H54 (cell line): ENCODE measurements around the gene TPX2.
A peak's percentile ranks its signal among the peaks of the same experiment; 100 is the strongest.
"Not testable (repeated sequence)": the region's sequence is repeated elsewhere in the genome, so short reads cannot be mapped to it uniquely, and the experiment has no call there.

Experiments
- DNase-seq: peaks from one replicate; pipeline ENCODE4 v3.0.0; 2011; ENCODE audit warnings: low spot score, mixed read lengths; ENCODE audit not compliant: insufficient read length
- FAIRE-seq: peaks from 3 replicates; lab custom pipeline; 2011; peaks lifted over from hg19 to GRCh38; lab: Jason Lieb, UNC
- POLR2A ChIP-seq: IDR thresholded peaks from 2 replicates; pipeline ENCODE4 v1.6.1; 2011; ENCODE audit warnings: low read depth, mild to moderate bottlenecking, low read length

TPX2 gene

DNA sequence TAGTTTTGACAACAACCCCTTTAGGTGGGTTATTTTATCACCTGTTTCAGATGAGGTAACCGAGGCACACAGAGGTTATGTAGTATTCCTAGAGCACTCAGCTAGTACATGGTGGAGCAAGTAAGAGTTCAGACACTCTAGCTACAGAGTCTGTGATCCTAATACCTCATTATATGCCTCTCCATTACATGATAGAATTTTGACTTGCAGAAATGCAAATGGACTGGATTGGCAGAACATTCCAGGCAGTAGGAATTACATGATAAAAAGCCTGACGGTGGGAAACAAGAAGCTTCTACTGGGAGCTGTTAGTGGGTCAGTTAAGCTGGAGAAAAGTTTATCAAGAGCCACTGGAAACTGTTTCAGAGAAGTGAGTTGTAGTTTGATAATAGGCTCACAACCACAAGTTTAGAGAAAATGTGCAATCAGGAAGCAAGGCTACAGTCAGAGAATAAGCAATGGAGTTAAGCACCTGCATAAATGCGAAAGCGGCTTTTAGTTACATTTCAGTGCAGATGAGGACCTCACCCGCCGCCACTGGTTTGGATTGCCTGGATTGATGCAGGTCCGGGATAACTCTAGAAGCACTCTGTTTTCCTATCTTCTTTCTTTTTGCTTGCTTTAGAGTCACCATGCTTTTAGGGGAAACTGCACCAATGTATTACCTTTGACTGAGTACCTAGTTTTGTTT is 45.4 kb downstream of the TPX2 start:
- FAIRE-seq = no peak
- TF ChIP-seq POLR2A = no peak
- DNase-seq = no peak

DNA sequence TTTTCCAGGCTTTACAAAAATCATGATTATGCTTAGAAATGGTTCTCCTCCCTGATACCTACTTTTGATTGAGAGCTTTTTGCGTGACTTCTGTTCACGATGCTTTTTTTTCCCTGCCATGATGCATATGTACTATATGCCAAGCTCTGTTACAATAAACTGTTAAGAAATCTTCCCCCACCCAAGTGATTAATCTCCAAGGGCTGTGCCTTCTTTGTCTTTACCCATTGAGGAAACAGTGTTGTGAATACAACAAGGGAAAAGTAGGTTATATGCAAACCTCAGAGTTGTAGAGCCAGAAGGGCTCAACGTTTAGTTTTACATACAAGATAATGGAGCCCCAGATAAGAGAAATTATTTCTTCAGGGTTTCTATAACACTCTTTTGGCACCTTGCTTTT is 46.0 kb downstream of the TPX2 start:
- FAIRE-seq = no peak
- DNase-seq = no peak
- no peak for TF ChIP-seq POLR2A

DNA sequence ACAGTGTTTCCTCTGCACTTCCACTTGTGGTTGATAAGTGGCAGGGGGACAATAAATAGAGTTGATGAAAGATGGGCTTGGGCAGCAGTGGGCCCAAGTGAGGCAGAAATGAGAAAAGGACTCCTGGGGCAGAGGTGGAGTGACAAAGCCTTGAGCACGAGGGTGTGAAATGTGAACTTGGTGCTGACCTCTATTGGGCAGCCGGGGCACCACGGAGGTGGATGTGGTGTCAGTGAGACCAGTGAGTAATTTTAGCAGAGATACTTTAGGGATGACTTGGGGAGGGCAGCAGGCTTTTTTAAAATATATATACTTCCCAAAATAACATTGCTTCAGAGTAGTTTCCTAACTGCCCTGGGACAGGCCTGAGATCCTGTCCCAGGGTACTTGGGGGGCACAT is 49.5 kb downstream of the TPX2 start:
- DNase-seq (peak; percentile 42), FAIRE-seq (peak; percentile 33)
- TF ChIP-seq POLR2A = no peak

DNA sequence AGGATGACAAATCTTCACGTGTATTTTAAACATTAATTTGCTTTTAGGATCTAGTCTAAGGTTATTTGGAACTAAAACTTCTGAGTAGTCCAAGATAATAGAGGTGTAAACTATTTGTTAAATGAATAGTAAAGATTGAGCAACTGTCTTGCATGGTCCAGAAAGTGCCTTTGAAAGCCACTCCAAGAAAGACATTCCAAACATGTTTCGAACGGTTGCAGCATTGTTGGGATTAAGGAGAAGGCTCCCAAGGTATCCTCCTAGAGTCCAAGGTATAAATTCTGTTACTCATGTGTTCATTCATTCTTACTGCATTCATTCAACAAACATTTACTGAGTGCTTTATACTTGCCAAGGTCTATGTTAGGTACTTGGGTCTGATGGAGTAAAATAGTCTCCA is 51.3 kb downstream of the TPX2 start:
- DNase-seq (no peak), FAIRE-seq (no peak)
- TF ChIP-seq POLR2A = no peak

DNA sequence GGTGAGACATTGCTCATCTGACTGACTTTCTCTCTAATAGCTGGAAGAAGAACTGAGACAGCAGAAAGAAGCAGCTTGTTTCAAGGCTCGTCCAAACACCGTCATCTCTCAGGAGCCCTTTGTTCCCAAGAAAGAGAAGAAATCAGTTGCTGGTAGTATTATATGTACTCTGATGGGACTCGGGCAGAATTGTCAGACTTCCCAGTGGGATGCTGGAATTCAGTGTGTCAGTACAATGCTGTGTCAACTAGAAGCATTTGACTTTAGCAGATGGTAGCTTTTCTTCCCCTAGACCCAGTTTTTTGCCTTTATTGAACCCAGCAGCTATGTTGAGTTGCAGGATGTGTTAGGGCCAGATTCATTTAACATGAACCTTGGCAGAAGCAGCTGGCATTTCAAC is 58.3 kb downstream of the TPX2 start:
- FAIRE-seq (no peak), DNase-seq (no peak)
- no peak for TF ChIP-seq POLR2A

DNA sequence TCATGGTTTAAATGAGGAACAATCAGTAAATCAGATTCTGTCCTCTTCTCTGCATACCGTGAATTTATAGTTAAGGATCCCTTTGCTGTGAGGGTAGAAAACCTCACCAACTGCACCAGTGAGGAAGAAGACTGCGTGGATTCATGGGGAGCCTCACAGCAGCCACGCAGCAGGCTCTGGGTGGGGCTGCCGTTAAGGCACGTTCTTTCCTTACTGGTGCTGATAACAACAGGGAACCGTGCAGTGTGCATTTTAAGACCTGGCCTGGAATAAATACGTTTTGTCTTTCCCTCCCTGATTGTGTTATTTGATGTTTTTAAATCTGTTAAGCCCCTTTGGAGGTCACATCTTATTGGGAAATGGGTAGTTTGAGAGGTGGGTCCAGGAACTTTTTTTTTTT is 62.4 kb downstream of the TPX2 start:
- DNase-seq (no peak), FAIRE-seq (no peak)
- no peak for TF ChIP-seq POLR2A

DNA sequence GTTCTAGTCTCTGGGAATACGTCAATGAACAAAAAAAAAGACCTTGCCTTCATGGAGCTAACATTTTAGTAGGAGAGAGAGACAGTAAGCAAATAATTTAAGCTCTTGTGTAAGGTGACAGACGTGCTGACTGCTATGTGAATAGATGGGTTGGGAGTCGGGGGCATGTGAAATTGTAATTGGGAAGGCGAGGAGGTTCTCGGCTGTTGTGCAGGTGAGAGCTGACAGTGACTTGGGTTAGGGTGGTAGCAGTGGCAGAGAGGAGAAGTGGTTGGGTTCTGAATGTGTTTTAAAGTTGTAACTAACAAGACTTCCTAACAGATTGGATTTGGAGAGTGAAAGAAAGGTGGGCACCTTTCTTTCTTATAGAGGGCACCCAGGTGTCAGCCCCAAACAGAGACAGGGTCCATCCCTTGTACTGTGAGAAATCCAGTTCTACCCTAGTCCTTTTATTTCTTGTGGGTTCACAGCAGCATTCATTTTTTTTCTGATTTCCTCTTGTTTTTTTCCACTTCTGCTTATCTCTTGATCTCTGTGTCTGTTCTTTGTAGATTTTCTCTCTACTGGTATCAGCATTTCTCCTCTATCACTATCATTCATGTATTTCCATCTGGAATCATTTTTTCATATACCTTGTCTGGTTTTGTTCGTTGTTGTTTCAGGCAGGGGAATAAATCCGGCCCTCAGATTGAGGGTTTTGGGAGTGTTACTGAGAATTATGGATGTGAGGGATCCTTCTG is 64.6 kb downstream of the TPX2 start:
- DNase-seq = no peak

DNA sequence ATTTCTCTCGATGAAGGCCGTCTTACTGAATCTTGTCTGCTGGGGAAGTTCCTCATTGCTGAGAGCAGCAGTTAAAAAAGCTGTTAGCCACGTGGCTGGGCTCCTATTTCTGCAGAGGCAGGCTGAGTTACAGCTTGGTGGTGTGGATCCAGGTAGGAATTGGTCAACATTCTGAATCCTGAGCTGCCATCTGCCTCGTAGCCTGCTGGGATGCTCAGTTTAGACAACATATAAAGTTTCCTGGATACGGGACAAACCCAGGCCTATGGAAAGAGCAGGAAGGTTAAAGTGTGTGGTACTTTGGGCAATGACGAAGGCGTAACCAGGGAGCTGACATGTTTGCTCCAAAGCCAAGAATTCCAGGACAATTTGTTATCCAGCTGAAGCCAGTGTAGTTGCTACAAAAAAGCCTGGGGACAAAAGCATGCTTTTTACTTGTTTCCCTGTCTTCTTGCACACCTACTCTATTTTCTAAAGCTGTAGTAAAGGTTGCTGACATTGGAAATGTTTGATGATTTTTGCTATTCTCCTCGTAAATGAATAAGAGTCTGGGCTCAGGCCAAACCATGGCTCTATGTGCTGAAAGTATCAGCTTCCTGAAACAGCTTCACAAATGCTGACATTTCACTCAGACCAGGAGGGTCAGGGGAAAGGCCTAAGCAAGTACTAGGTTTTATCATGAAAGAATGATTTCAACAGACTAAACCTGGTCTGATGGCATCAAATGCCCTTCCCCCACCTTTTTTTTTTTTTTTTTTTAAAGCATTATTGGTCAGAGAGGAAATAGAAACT is 67.7 kb downstream of the TPX2 start:
- DNase-seq (no peak), FAIRE-seq (no peak)
- TF ChIP-seq POLR2A = no peak

More for the DNA sequence above, 64.6 kb downstream of the TPX2 start:
- TF ChIP-seq POLR2A = no peak
- no peak for FAIRE-seq

DNA sequence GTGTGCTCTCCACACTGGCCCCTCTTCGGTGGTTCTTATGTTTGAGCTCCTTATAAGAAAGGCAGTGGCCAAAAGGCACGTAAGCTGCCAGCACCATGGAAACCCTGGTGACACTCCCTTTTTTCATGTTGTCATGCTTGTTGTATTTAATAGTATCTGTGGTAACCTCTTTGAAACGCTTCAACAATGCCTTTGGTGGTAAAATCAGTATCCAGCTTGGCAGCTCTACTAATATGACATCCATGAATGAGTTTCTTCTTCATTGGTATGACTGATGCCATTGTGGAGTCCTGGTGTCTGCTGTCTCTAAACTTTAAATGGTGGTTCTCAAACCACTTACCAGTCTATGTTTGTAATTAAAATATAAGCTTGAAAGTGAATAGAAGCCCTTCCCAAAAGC is 69.4 kb downstream of the TPX2 start:
- no peak for TF ChIP-seq POLR2A
- DNase-seq = no peak

DNA sequence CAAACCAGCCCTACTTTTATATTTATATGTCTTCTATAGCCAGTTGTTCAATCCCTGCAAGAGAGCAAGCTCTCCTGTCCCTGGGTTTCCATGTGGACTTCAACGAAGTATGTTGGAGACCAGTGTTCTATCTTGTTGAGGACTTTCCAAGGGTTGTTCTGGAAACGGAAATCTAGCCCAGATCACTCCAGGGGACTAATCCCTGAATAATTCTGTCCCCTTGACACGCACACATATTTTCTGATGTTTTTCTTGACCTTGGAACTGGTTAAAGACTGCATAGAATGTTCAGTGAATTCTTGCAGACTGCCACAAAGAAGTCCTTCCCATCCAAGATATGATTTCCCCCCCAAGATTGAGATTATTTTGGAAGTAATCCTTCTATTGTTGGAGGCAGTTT is 70.6 kb downstream of the TPX2 start:
- FAIRE-seq (no peak), DNase-seq (no peak)
- TF ChIP-seq POLR2A = no peak

More for the DNA sequence above, 69.4 kb downstream of the TPX2 start:
- no peak for FAIRE-seq

DNA sequence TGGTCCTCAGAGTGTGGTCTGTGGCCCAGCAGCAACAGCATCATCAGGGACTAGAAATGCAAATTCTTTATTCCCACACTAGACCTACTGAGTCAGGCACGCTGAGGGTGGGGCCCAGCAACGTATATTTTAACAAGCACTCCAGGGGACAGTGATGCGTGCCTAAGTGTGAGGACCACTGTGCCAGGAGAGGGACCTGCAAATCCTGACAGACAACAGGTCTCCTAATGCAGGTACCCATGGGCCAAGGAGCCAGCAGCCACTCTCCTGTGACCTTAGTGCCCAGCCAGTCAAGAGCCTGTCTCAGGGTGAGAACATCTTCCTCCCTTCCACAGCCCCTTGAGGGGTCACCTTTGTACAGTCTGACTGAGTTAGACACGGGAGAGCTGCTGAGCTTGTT is 72.1 kb downstream of the TPX2 start:
- DNase-seq = no peak
- no peak for FAIRE-seq
- no peak for TF ChIP-seq POLR2A

DNA sequence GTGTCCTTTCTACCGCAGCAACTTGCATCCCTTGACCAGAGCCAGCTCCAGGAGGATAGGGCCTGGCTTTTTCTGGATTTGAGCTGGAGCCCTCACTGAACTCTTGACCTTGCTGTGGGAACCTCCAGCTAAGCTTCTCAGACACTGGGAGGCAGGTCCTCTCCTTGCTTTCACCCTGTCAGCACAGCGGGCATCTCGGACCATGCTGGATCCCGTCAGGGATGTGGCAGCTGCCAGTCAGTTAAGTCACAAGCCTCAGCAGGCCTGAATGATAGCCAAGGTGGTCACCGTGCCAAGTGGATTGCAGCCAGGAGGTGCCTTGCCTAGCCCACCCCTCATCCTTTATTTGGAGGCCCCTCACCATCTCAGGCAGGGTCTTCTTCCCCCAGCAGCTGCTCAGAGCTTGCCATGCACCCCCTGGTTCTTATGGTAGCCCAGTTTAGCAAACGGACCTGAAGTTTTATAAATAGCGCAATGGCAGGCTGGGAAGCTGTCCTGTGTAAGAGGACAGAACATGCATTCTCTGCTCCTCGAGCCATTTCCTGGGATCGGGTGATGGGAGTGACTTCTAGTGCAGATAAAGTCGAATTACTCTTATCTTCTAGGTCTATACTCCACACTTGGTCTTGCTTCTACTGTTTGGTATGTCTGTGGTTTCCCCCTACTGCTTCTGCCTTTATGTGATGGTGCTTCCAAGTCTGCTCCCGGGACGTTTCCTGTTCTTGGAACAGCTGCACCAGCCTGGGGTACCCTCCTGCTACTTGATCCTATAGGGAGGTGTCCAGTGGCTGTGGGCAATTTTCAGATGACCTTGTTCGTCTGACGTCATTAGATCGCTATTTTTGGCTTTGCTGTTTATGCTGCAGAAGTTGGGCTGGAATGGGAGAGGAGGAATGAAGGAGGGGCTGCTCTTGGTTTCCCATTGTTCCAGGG is 73.0 kb downstream of the TPX2 start:
- FAIRE-seq (peak; percentile 15), DNase-seq (peak; percentile 62)
- TF ChIP-seq POLR2A = no peak

DNA sequence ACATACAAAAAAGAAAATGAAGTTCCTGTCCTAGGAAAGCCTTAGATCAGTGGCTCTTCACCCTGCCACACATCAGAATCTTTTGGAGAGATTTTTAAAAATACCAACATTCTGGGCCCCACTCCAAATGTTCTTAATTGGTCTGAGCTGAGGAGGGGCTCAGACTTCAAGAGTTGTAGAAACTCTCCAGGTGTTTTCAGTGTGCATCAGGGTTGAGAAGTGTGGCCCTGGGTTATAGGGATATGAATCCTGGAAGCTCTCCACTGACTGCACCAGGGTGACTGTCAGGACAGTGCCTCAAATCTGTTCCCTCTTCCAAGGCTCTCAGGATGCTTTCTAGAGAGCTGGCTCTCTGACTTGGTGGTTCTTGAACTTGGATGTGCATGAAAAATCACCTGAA is 74.5 kb downstream of the TPX2 start:
- no peak for TF ChIP-seq POLR2A
- no peak for DNase-seq
- FAIRE-seq = no peak

DNA sequence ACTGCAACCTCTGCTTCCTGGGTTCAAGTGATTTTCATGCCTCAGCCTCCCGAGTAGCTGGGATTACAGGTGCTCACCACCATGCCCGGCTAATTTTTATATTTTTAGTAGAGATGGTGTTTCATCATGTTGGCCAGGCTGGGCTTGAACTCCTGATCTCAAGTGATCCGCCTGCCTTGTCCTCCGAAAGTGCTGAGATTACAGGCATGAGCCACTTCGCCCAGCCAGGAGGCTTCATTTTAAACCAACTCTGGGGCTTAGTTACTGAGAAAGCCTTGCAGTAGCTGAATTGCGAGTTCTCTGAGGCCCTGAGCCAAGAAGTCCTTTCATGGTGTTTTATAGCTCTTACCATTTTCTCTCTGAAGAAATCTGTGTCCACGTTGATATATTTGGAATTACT is 75.1 kb downstream of the TPX2 start:
- FAIRE-seq, DNase-seq: not testable (repeated sequence)
